HCT116 (cell line): Measurements from ENCODE around the gene MIS18BP1. TPM values are rescaled to one million over a fixed set of nuclear protein-coding genes. Genes with fewer than 3 reads are reported as not detected.

Source experiments
- ATAC-seq: fragments of 200-7000 bp; cut with Tn5 transposase; 2 replicates; pipeline ENCODE4 v1.9.1; 2020; ENCODE audit warnings: mild to moderate bottlenecking, moderate library complexity
- BruUV-seq: library from RNA; stranded (reverse); fragments of 400-500 nt; replicated peaks from 2 replicates; lab custom pipeline; 2021; lab: Mats Ljungman, UMichigan
- CTCF ChIA-PET: fragments of 300-600 bp; sonication (Branson Sonifier 250); formaldehyde crosslinking; loops from one replicate; lab custom pipeline; 2021; ENCODE audit warnings: antibody characterized with exemption; lab: Charles Lee
- POLR2A ChIA-PET: fragments of 300-600, 350-600 bp; sonication (Branson Sonifier 250); formaldehyde crosslinking; loops from one replicate; lab custom pipeline; 2021; ENCODE audit warnings: antibody characterized with exemption; lab: Charles Lee
- RAD21 ChIA-PET, 2 experiments: fragments of 300-600 bp; sonication (Branson Sonifier 250); formaldehyde crosslinking; loops; one replicate each; lab custom pipeline; 2023; ENCODE audit warnings: low total read pairs in 2 of 2; ENCODE audit not compliant: uncharacterized antibody in 2 of 2, unreplicated experiment in 2 of 2, low non-redundant PET in 1 of 2; lab: Charles Lee
- DNase-seq: peaks from one replicate; pipeline ENCODE4 v3.0.0-alpha.2; 2010; ENCODE audit warnings: low read depth, low spot score
- H2AFZ ChIP-seq: fragments of 200-600 bp; shearing (Covaris generic), sonication (generic); 2 replicates; pipeline ENCODE4 v1.6.1; 2017; ENCODE audit warnings: low read depth, mixed run types, mixed read lengths, antibody characterized with exemption, low read length; ENCODE audit not compliant: poor library complexity, severe bottlenecking
- H3K27ac ChIP-seq: 2 replicates; pipeline ENCODE4 v1.5.1; 2012; ENCODE audit warnings: low read depth, low read length
- H3K27me3 ChIP-seq: fragments of 200-600 bp; sonication (generic); 2 replicates; pipeline ENCODE4 v1.6.1; 2016; ENCODE audit warnings: mixed run types, low read length, mixed read lengths; ENCODE audit not compliant: insufficient read depth
- H3K36me3 ChIP-seq, 2 experiments: fragments of 200-500 bp in 1 of 2; fragments of 200-600 bp in 1 of 2; sonication (Bioruptor generic) in 1 of 2; sonication (generic) in 1 of 2; 2 replicates each; pipeline versions ENCODE4 v1.5.1 to v1.6.1; 2014 to 2016; ENCODE audit warnings: low read length in 2 of 2, inconsistent platforms in 1 of 2, mixed read lengths in 1 of 2, mixed run types in 1 of 2; ENCODE audit not compliant: insufficient read depth in 2 of 2, control insufficient read depth in 1 of 2
- H3K4me1 ChIP-seq, 2 experiments: fragments of 200-600 bp in 1 of 2; sonication (generic) in 1 of 2; 2 replicates each; pipeline versions ENCODE4 v1.5.1 to v1.6.1; 2012 to 2017; ENCODE audit warnings: low read length in 2 of 2, inconsistent platforms in 1 of 2, mild to moderate bottlenecking in 1 of 2, mixed read lengths in 1 of 2, mixed run types in 1 of 2, moderate library complexity in 1 of 2; ENCODE audit not compliant: insufficient read depth in 2 of 2, control insufficient read depth in 1 of 2
- H3K4me2 ChIP-seq: fragments of 200-600 bp; sonication (generic); 2 replicates; pipeline ENCODE4 v1.6.1; 2017; ENCODE audit warnings: mixed run types, low read length, mixed read lengths
- H3K4me3 ChIP-seq, 2 experiments: fragments of 200-600 bp in 1 of 2; sonication (generic) in 1 of 2; replicated peaks in 1 of 2; 2 replicates each; pipeline ENCODE4 v1.5.1; 2011 to 2016; ENCODE audit warnings: low read length in 2 of 2, control low read depth in 1 of 2, low read depth in 1 of 2, mild to moderate bottlenecking in 1 of 2, mixed read lengths in 1 of 2, mixed run types in 1 of 2
- H3K79me2 ChIP-seq: fragments of 200-600 bp; sonication (generic); 2 replicates; pipeline ENCODE4 v1.6.1; 2017; ENCODE audit warnings: mild to moderate bottlenecking, mixed run types, low read length, moderate library complexity, mixed read lengths; ENCODE audit not compliant: insufficient read depth
- H3K9ac ChIP-seq: fragments of 200-600 bp; sonication (generic); 2 replicates; pipeline ENCODE4 v1.6.1; 2016; ENCODE audit warnings: low read length, mixed read lengths
- H3K9me2 ChIP-seq: fragments of 200-600 bp; sonication (generic), shearing (Covaris generic); 2 replicates; pipeline ENCODE4 v1.6.1; 2017; ENCODE audit warnings: mixed run types, mild to moderate bottlenecking, moderate library complexity; ENCODE audit not compliant: insufficient read depth
- H3K9me3 ChIP-seq, 2 experiments: fragments of 200-500 bp in 1 of 2; fragments of 200-600 bp in 1 of 2; sonication (Bioruptor generic) in 1 of 2; sonication (generic) in 1 of 2; 2 replicates each; pipeline ENCODE4 v1.6.1; 2014 to 2017; ENCODE audit warnings: low read length in 2 of 2, mixed read lengths in 2 of 2, inconsistent platforms in 1 of 2, low read depth in 1 of 2, mild to moderate bottlenecking in 1 of 2, mixed run types in 1 of 2, moderate library complexity in 1 of 2; ENCODE audit not compliant: control insufficient read depth in 1 of 2, insufficient read depth in 1 of 2
- H4K20me1 ChIP-seq: fragments of 200-600 bp; sonication (generic), shearing (Covaris generic); 2 replicates; pipeline ENCODE4 v1.6.1; 2017; ENCODE audit warnings: mixed run types, mild to moderate bottlenecking, moderate library complexity; ENCODE audit not compliant: insufficient read depth
- ATF3 ChIP-seq: IDR thresholded peaks from 2 replicates; pipeline ENCODE4 v1.6.1; 2012
- CBX3 ChIP-seq: IDR thresholded peaks from 2 replicates; pipeline ENCODE4 v1.6.1; 2012; ENCODE audit warnings: low read depth
- EGR1 ChIP-seq: IDR thresholded peaks from 2 replicates; pipeline ENCODE4 v1.6.1; 2012; ENCODE audit warnings: low read depth
- ELF1 ChIP-seq: IDR thresholded peaks from 2 replicates; pipeline ENCODE4 v1.6.1; 2012; ENCODE audit warnings: low read depth, borderline replicate concordance
- EZH2 ChIP-seq: fragments of 200-600 bp; sonication (generic); IDR thresholded peaks from 2 replicates; pipeline ENCODE4 v1.6.1; 2017; ENCODE audit warnings: antibody characterized with exemption, mixed run types
- FOSL1 ChIP-seq: IDR thresholded peaks from 2 replicates; pipeline ENCODE4 v1.6.1; 2012; ENCODE audit warnings: low read depth
- JUND ChIP-seq: IDR thresholded peaks from 2 replicates; pipeline ENCODE4 v1.6.1; 2012
- MAX ChIP-seq: IDR thresholded peaks from 2 replicates; pipeline ENCODE4 v1.6.1; 2012
- POLR2A ChIP-seq: IDR thresholded peaks from 2 replicates; pipeline ENCODE4 v1.7.0; 2011; ENCODE audit warnings: borderline replicate concordance; ENCODE audit not compliant: insufficient read depth, insufficient read length; ENCODE audit errors: extremely low read depth
- POLR2AphosphoS5 ChIP-seq: IDR thresholded peaks from 2 replicates; pipeline ENCODE4 v1.6.1; 2011; ENCODE audit warnings: mild to moderate bottlenecking, low read depth, low read length, moderate library complexity
- RAD21 ChIP-seq: IDR thresholded peaks from 2 replicates; pipeline ENCODE4 v1.6.1; 2012; ENCODE audit warnings: low read depth, mild to moderate bottlenecking
- REST ChIP-seq: IDR thresholded peaks from 2 replicates; pipeline ENCODE4 v1.6.1; 2012; ENCODE audit warnings: low read depth
- SP1 ChIP-seq: IDR thresholded peaks from 2 replicates; pipeline ENCODE4 v1.6.1; 2012; ENCODE audit warnings: low read depth
- YY1 ChIP-seq: IDR thresholded peaks from 2 replicates; pipeline ENCODE4 v1.6.1; 2011; ENCODE audit warnings: low read length, low read depth, moderate library complexity, mild to moderate bottlenecking; ENCODE audit not compliant: insufficient replicate concordance; ENCODE audit errors: extremely low read depth
- ZBTB33 ChIP-seq: IDR thresholded peaks from 2 replicates; pipeline ENCODE4 v1.6.1; 2011; ENCODE audit warnings: mild to moderate bottlenecking, low read length, moderate library complexity; ENCODE audit not compliant: insufficient replicate concordance; ENCODE audit errors: extremely low read depth
- ZNF274 ChIP-seq: fragments of 200-500 bp; sonication (Bioruptor generic); IDR thresholded peaks from 2 replicates; pipeline ENCODE4 v1.6.1; 2014; ENCODE audit warnings: mild to moderate bottlenecking, low read depth, low read length, inconsistent platforms
- intact Hi-C: fragments of 100-400 bp; cut with micrococcal nuclease; formaldehyde crosslinking; loops from 2 replicates; pipeline ENCODE4 v1.10.0; 2022
- total RNA-seq: library from RNA; stranded (reverse); gene quantifications from one replicate; pipeline ENCODE4 v1.2.1, GENCODE V29; 2021; ENCODE audit not compliant: unreplicated experiment

Gene MIS18BP1
- total RNA-seq, 1 experiment from 2014 or later = 37.9 TPM

GRCh38 chr14:45181806-45182205 lies 71.2 kb downstream of the MIS18BP1 start:
- intact Hi-C loops = no loop called here

More at GRCh38 chr14:45181806-45182205, 71.2 kb downstream of the MIS18BP1 start:
- Histone ChIP-seq H3K9me2 (no peaks in the 10 kb centered on the region), H3K79me2 (no peaks in the 10 kb centered on the region), H3K4me3 (no peak overlapping the region), H3K4me2 (no peak overlapping the region), H3K27me3 (no peaks in the 10 kb centered on the region), H3K27ac (no peak overlapping the region), H3K4me1 (no peaks in the 10 kb centered on the region), H3K36me3 (peaks cover 0 to 6% of the 10 kb centered on the region in 2 experiments; a peak in 1 of 4 replicates), H3K9ac (no peak overlapping the region), H4K20me1 (no peaks in the 10 kb centered on the region), H3K9me3 (no peaks in the 10 kb centered on the region), H2AFZ (no peak overlapping the region)
- DNase-seq (no peak), ATAC-seq (no peak)
- POLR2A ChIA-PET = no interaction called here
- RAD21 ChIA-PET = no interaction called here
- no peak for TF ChIP-seq SP1
- TF ChIP-seq ZNF274 = no peak
- TF ChIP-seq EZH2 = no peak
- no peak for TF ChIP-seq YY1
- no peak for TF ChIP-seq JUND
- no peak for TF ChIP-seq ZBTB33
- TF ChIP-seq REST = no peak
- no peak for TF ChIP-seq MAX
- no peak for TF ChIP-seq ELF1
- TF ChIP-seq ATF3 = no peak
- no peak for TF ChIP-seq POLR2A
- TF ChIP-seq POLR2AphosphoS5 = no peak
- TF ChIP-seq RAD21 = no peak
- no peak for TF ChIP-seq EGR1
- TF ChIP-seq FOSL1 = no peak
- no peak for TF ChIP-seq CBX3
- BruUV-seq = no TSS peak
- CTCF ChIA-PET = no interaction called here
